Measurements from ENCODE around the gene TBCD.

DNA sequence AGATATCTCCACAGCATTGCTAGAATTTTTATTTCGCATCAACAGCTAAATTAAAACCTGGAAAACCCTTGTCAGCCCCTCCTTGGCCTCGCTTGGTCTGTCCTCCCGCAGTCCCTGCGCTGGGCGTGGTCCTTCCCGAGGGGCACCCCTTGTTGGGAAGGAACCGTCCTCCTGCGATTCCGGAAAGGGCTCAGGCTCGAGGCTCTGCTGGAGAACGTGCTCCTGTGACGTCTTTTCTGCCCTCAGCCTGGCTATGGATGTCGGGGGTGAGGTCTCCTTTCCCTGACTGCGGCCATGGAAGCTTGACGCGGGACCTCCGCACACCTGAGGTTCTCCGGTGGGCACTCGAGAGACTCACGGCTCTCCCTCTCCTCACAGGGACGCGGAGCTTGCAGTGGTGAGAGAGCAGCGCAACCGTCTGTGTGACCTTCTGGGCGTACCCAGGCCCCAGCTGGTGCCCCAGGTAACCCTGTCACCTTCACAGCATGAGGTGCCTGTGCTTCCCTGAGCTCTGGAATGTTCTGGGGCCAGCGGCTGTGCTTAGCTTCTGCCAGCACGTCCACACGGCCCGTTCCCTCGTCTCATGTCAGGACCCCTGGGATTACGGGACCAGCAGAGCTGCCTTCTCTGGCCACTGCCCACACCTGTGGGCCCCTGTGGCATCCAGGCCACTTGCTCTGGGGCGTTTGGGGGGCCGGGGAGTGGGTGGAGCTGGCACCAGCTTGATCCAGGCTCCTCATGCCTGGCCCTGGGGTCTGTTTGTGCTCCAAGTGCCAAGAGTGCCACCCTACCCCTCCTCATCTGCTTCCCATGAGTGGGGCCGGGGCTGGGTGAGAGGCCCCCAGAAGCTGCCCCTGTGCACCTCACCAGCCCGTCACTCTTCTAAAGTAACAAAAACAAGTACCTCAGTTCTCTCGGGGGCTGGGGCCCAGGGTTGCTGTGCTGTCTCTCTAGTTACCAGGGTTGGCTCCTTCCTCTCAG, 189.4 kb downstream of the TBCD start:
- no peak for TF ChIP-seq CTCF (IDR thresholded peaks at IDR 0.05; ENCODE audit: low read depth, low read length)
- no peak for TF ChIP-seq MYC (IDR thresholded peaks at IDR 0.05; ENCODE audit: low read depth, low read length)
- TF ChIP-seq POLR2A (IDR thresholded peaks at IDR 0.05; ENCODE audit: extremely low read depth, insufficient read length), result no peak
- TF ChIP-seq, protein P1, sequence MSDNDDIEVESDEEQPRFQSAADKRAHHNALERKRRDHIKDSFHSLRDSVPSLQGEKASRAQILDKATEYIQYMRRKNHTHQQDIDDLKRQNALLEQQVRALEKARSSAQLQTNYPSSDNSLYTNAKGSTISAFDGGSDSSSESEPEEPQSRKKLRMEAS (IDR thresholded peaks at IDR 0.05; ENCODE audit: low read depth, low read length), result no peak

All from NB4 (cell line).